GM18505 (cell line): ENCODE data around the gene LLGL2.

ENCODE experiments used
- ATAC-seq: cut with Tn5 transposase; IDR thresholded peaks from one replicate; pipeline ENCODE4 v1.9.1; 2021; ENCODE audit not compliant: unreplicated experiment
- POLR2A ChIP-seq: IDR thresholded peaks from 4 replicates; pipeline ENCODE4 v1.6.1; 2011; ENCODE audit warnings: borderline replicate concordance; ENCODE audit not compliant: insufficient read depth, insufficient read length; ENCODE audit errors: extremely low read depth

LLGL2 gene

DNA sequence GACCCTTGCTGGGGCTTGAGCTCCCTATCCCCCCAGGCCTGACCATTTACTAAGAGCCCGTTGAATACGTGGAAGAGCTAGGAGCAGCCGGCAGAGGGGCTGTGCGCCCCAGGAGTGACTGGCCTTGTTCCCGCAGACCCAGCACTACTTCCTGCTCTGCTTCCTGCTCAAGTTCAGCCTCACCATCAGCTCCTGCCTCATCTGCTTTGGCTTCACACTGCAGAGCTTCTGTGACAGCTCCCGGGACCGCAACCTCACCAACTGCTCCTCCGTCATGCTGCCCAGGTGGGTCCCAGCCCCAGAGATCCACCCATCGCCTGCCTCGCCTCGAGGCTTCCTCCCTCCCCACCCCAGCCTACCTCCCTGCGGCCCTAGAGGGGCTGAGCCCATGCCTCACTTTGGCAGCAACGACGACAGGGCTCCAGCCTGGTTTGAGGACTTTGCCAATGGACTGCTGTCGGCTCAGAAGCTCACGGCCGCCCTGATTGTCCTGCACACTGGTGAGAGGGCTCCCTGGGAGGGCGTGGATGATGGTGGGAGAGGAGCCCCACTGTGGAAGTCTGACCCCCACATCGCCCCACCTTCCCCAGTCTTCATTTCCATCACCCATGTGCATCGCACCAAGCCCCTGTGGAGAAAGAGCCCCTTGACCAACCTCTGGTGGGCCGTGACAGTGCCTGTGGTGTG, 27.3 kb upstream of the LLGL2 start:
- TF ChIP-seq POLR2A: no peak

DNA sequence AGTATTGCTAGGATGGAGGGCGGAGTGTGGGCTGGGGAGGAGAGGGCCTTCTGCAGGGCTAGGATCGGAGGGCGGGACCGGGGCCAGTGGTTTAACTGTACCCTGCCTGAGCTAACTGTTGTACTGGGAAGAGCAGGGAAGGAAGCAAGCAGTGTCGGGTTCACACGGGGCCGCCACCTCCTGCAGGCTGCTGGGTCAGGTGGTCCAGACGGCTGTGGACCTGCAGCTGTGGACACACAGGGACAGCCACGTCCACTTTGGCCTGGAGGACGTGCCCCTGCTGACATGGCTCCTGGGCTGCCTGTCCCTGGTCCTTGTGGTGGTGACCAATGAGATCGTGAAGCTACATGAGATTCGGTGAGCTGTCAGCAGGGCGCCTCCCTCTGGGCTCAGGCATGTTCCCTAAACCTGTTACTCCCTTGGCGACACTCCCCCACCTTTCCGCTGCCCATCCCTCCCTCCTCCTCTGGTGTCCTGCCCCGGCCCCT, 26.7 kb upstream of the LLGL2 start:
- no peak for ATAC-seq
- no peak for TF ChIP-seq POLR2A

More for the DNA sequence above, 27.3 kb upstream of the LLGL2 start:
- no peak for ATAC-seq

DNA sequence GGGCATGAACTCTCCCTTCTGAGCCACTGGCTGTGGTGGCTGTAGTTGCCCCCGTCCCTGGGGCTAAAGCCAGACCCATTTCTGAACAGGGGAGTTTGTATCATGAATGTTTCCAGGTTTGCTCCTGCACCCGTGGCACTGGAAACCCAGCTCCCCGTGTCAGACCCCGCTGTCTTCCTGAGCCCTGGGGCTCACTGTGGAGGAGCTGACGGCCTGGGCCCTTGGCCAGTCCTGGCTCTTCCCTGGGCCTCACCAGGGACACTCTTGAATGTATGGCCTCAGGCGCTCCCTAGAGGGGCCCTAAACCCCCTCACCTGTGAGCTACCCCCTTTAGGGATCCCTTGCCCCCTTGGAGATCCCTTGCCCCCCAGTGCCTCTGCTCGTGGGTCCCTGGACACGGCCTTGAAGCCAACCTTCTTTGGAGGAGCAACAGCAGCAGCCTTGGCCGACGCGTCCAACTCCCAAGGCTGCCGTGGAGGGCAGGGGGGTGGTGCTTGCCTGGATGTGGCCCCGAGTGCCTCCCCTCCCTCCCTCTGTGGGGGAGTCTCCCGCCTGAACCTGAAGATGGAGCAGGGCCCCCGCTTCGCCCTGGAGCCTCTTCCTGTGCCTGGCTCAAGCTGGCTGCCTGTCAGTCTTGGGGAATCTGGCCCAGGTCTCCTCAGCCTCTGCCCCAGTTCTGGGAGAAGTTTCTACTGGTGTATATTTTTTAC, 26.0 kb upstream of the LLGL2 start:
- no peak for TF ChIP-seq POLR2A
- ATAC-seq: no peak

DNA sequence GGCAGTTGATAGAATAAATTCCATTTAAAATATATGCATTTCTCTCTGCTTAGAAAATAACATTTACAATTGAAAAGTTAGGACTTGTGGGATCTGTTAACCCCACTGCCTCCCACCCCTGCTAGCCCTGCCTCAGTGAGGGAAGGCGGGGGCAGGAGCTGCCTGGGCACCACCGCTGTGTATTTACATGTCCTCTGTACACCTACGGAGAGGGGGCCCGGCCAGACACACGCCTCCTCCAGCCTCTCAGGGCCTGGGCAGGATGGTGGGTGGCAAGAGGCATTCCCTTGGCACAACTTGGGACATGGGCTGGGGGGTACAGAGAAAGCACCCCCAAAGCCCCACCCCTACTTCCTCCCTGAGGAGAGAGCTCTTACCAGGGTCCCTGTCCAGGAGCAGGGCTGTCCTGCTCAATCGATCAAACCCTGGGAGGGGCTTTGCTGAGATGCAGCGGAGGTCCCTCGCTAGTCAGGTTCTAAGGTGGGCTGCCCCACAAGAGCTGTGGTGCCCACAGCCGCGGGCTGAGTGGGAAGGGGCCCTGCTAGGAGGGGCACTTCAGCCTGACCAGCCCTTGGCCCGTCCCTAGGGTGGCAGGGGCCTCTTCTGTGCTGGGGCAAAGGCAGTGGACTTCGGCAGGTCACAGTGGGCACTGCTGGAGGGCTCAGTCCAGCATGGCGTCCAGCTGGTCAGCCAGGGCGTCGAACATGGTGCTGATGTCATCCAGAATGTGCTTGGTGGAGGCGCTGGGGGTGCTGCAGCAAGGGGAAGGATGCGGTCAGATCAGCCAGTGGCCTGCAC, 24.9 kb upstream of the LLGL2 start:
- no peak for TF ChIP-seq POLR2A
- no peak for ATAC-seq

DNA sequence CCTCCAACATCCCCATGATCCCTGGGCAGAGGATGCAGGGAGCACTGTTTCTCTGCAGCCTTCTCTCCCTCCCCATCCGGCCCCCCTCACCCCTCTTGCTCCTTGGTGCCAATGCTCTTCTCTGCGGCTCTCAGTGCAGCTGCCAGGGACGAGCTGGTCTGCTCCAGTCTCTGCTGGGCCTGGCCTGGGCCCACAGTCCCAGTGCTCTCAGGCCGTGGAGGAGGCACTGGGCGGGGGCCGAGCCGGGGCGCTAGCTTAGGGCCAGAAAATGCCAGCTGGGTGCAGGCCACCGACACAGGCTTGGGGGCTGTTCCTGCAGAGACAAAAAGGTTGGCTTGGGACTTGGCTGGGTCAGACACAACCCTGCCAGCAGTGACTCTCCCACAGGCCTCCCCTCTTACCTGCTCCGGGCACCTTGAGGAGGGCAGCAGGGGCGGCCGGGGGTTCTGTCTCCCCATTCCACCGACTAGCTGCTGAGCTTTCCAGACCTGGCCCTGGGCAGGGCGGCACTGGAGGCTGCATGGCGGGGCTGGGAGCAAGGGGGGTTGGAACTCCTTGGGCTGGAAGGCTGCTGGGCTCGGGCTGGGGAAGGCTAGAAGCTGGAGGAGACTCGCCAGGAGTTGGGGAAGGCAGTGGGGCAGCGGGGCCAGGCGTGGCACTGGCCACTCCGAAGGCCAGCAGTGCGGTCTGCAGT, 24.0 kb upstream of the LLGL2 start:
- ATAC-seq: no peak
- TF ChIP-seq POLR2A: no peak

DNA sequence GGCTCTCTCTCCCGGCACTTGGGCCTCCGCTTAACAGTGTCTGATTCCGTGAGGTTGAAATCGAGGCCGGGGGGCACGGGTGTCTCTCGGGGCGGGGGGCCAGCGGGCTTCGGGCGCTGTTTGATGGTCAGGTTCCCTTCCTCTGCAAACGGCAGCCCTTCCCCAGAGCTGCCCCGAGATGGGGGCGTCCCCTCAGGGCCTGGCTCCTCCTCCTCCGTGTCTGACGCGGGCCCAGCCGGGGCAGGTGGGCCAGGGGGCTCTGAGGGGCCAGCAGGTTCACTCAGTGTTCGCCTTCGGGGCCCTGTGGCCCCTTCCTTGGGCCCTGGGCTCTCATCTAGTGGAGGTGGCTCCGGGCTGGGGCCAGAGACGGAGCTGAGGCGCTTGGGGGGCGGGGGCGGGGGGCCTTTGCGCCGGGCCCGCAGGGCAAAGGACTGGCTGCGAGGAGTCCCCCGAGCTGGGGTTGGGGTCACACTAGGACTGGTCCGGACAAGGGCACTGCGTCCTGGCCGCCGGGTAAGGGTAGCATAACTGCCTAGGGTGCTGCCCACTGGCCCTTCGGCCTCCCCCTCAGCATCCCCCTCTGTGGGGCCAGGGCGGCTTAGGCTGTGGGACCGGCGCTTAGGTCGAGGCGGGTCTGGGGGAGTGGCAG, 23.3 kb upstream of the LLGL2 start:
- TF ChIP-seq POLR2A: no peak
- no peak for ATAC-seq

- no peak for ATAC-seq
- TF ChIP-seq POLR2A: no peak
Observed at GRCh38 chr17:75502721-75503329, 22.7 kb upstream of the LLGL2 start.

DNA sequence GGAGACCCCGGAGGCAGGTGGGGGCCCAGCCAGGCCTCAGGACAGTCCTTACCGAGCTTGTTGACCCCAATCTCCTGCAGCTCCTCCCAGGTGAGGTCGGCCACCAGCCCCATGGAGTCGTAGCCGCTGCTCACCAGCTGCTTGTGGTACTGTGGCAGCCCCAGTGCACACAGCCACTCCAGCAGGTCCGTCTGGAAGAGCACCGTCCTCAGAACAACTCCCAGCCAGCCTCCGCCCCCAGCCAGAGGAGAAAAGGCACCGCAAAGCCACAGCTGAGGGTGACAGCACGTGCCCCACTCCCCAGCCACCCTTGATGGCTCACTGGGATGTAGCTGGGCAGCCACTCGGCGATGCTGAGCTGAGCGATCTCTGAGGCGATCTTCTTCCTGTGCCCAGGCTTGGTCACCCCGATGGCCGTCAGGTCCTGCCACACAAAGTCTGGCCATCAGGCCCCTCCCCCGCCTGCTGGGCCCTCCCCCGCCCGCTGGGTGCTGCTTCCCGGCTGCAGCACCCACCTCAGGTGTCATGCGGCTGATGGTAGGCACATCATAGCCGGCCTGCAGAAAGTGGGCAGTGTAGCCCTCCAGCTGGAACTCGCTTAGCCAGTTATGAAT, 22.1 kb upstream of the LLGL2 start:
- no peak for TF ChIP-seq POLR2A
- ATAC-seq: no peak

- no peak for ATAC-seq
- TF ChIP-seq POLR2A: no peak
Observed at GRCh38 chr17:75503976-75504346, 21.5 kb upstream of the LLGL2 start.

GRCh38 chr17:75504347-75505151, 20.9 kb upstream of the LLGL2 start:
- ATAC-seq: no peak
- no peak for TF ChIP-seq POLR2A

DNA sequence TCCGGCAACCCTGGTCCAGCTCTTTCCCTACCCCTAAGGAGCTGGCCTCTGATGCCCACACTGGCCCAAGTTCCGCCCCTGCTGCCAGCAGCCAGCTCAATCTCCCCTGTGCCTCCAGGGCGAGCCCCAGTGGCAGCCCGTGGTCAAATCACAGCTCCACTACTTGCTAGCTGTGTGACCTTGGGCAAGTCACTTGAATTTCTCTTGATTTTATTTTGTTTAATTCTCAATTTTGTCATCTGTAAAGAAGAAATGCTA, 20.4 kb upstream of the LLGL2 start:
- no peak for TF ChIP-seq POLR2A
- ATAC-seq: no peak
